HG03558 (cell line): ENCODE data around the gene PARP2.

ENCODE experiments used
- ATAC-seq: cut with Tn5 transposase; IDR thresholded peaks from one replicate; pipeline ENCODE4 v1.9.1; 2021; ENCODE audit warnings: moderate number of reproducible peaks; ENCODE audit not compliant: unreplicated experiment; ENCODE audit errors: extremely low read depth

The PARP2 gene

GRCh38 chr14:20391505-20391904, 48.1 kb downstream of the PARP2 start:
- no peak for ATAC-seq

DNA sequence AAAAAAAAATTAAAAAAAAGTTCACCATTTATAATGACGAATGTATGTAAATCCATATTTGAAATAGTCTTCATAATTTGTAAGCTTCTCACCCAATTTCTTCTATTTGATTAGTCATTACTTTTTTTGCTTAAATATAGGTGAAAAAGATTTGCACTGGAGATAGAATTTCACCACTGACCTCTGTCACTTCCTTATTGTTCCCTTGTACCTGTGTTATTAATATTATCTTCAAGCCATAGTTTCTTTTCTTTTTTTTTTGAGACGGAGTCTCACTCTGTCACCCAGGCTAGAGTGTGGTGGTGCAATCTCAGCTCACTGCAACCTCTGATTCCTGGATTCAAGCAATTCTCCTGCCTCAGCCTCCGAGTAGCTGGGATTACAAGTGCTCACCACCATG, 54.1 kb downstream of the PARP2 start:
- ATAC-seq = no peak

- ATAC-seq = no peak
Observed at GRCh38 chr14:20400589-20400964, 57.1 kb downstream of the PARP2 start.

DNA sequence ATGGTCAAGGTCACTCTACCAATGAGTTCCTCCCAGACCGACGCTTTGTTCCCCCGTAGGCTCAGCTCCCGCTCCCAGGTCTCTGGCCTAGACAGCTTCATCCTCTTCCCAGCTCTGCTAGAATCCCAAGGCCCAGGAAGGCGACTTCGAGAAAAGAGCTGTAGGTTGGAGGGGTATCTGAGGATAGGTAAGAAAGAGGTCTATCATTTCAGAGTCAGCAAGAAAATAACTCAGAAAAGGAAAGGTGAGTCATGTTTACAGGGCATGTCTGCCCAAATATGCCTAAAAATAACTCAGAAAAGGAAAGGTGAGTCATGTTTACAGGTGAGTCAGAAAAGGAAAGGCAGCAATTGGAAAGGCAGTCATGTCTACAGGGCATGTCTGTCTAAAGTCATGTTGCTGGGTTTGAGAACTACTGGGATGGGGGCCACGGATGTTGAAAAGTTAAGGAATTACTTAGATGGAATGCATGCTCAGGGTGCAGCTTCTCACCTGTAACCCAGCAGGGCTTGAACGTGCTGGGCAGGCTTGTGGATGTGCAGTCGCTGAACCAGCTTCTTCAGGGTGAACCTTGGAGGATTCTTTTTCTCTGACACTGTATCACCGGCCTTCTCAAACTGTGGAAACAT, 57.6 kb downstream of the PARP2 start:
- ATAC-seq = no peak

DNA sequence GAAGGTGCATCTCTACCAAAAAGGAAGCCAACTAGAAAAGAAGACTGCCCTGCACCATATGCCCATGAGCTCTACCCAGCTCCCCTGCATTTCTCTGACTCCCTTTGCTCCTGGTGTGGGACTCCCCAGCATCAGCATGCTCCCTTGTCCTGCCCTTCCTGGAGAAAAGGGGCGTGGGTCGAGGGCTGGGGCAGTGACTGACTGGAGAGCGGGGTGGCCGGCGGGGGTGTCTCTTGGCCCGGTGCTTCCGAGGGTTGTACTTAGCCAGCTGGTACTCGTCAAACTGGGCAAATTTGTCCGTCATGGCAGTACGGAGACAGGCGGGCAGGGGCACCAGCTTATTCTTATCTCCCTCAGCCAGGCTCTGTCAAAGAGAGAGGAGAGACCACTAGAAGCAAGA, 60.1 kb downstream of the PARP2 start:
- no peak for ATAC-seq
